ENCODE results near the gene RBPMS2. TPM values are rescaled to one million over a fixed set of nuclear protein-coding genes. Genes with fewer than 3 reads are reported as not detected.
"Not testable (repeated sequence)": the region's sequence is repeated elsewhere in the genome, so short reads cannot be mapped to it uniquely, and the experiment has no call there.

The RBPMS2 gene
- total RNA-seq = 0.09 TPM in 2 replicates

- Mint-ChIP-seq H3K4me3 (ENCODE audit: low read depth) (peak within 1 kb of the TSS; percentile 68), H3K36me3 (ENCODE audit: low read depth) (no peaks in the 10 kb centered on the region), H3K4me1 (ENCODE audit: low read depth) (no peaks in the 10 kb centered on the region), H3K27me3 (ENCODE audit: low read depth) (peaks cover 68% of the 10 kb centered on the region), H3K9me3 (no peaks in the 10 kb centered on the region), H3K27ac (no peak within 1 kb of the TSS)
- no peak for DNase-seq (ENCODE audit: low spot score)
- intact Hi-C loops (cut with micrococcal nuclease) = no loop called here
Measured at GRCh38 chr15:64775551-64776401, at the start of gene RBPMS2. RBPMS2 (minus strand) TSS chr15:64775589; CDS start chr15:64775319, 270 bp downstream.

- Mint-ChIP-seq H3K9me3 (no peaks in the 10 kb centered on the region), H3K36me3 (ENCODE audit: low read depth) (peaks cover 22% of the 10 kb centered on the region), H3K4me3 (ENCODE audit: low read depth) (peak overlapping the region; percentile 94), H3K27ac (peak overlapping the region; percentile 88), H3K27me3 (ENCODE audit: low read depth) (no peaks in the 10 kb centered on the region), H3K4me1 (ENCODE audit: low read depth) (peaks cover 32% of the 10 kb centered on the region)
- no peak for DNase-seq (ENCODE audit: low spot score)
- intact Hi-C loops (cut with micrococcal nuclease) = loop anchor here (1.0 to 10.0 kb wide), 4 partner anchors 10 to 480 kb away; partner anchors contain the start of genes PLEKHO2 and RNU5B-1
Measured at GRCh38 chr15:64824929-64825430, 49.6 kb upstream of the RBPMS2 start.

- peaks cover 3% of the 10 kb centered on the region for H3K4me1 Mint-ChIP-seq (ENCODE audit: low read depth)
- intact Hi-C loops (cut with micrococcal nuclease) = no loop called here
- no peaks in the 10 kb centered on the region for H3K9me3 Mint-ChIP-seq
- H3K4me3 Mint-ChIP-seq (ENCODE audit: low read depth) = no peak overlapping the region
- H3K27me3 Mint-ChIP-seq (ENCODE audit: low read depth) = no peaks in the 10 kb centered on the region
- no peak for DNase-seq (ENCODE audit: low spot score)
- peaks cover 33% of the 10 kb centered on the region for H3K36me3 Mint-ChIP-seq (ENCODE audit: low read depth)
- H3K27ac Mint-ChIP-seq = no peak overlapping the region
Measured at GRCh38 chr15:64816452-64816851, 41.1 kb upstream of the RBPMS2 start.

GRCh38 chr15:64814965-64815364, 39.6 kb upstream of the RBPMS2 start:
- H3K9me3 Mint-ChIP-seq; intact Hi-C loops (cut with micrococcal nuclease); H3K27ac Mint-ChIP-seq; H3K4me3 Mint-ChIP-seq (ENCODE audit: low read depth); H3K4me1 Mint-ChIP-seq (ENCODE audit: low read depth); H3K27me3 Mint-ChIP-seq (ENCODE audit: low read depth); DNase-seq (ENCODE audit: low spot score): not testable (repeated sequence)
- peaks cover 20% of the 10 kb centered on the region for H3K36me3 Mint-ChIP-seq (ENCODE audit: low read depth)

GRCh38 chr15:64814283-64814682, 38.9 kb upstream of the RBPMS2 start:
- H3K27ac Mint-ChIP-seq; DNase-seq (ENCODE audit: low spot score); H3K4me1 Mint-ChIP-seq (ENCODE audit: low read depth); H3K4me3 Mint-ChIP-seq (ENCODE audit: low read depth); H3K27me3 Mint-ChIP-seq (ENCODE audit: low read depth); intact Hi-C loops (cut with micrococcal nuclease); H3K9me3 Mint-ChIP-seq: not testable (repeated sequence)
- H3K36me3 Mint-ChIP-seq (ENCODE audit: low read depth) = peaks cover 14% of the 10 kb centered on the region

GRCh38 chr15:64813075-64813474, 37.7 kb upstream of the RBPMS2 start:
- peaks cover 7% of the 10 kb centered on the region for H3K27me3 Mint-ChIP-seq (ENCODE audit: low read depth)
- intact Hi-C loops (cut with micrococcal nuclease) = no loop called here
- no peak overlapping the region for H3K27ac Mint-ChIP-seq
- peaks cover 7% of the 10 kb centered on the region for H3K36me3 Mint-ChIP-seq (ENCODE audit: low read depth)
- H3K4me3 Mint-ChIP-seq (ENCODE audit: low read depth) = no peak overlapping the region
- no peaks in the 10 kb centered on the region for H3K9me3 Mint-ChIP-seq
- H3K4me1 Mint-ChIP-seq (ENCODE audit: low read depth) = peaks cover 3% of the 10 kb centered on the region
- no peak for DNase-seq (ENCODE audit: low spot score)

- no peak overlapping the region for H3K27ac Mint-ChIP-seq
- DNase-seq (ENCODE audit: low spot score) = no peak
- H3K36me3 Mint-ChIP-seq (ENCODE audit: low read depth) = no peaks in the 10 kb centered on the region
- no peak overlapping the region for H3K4me3 Mint-ChIP-seq (ENCODE audit: low read depth)
- intact Hi-C loops (cut with micrococcal nuclease) = loop anchor here (1.0 kb wide), 1 partner anchor 79 kb away; no protein-coding TSS in a partner anchor
- peaks cover 9% of the 10 kb centered on the region for H3K27me3 Mint-ChIP-seq (ENCODE audit: low read depth)
- H3K4me1 Mint-ChIP-seq (ENCODE audit: low read depth) = peaks cover 3% of the 10 kb centered on the region
- H3K9me3 Mint-ChIP-seq = no peaks in the 10 kb centered on the region
Measured at GRCh38 chr15:64810497-64811326, 35.3 kb upstream of the RBPMS2 start.

GRCh38 chr15:64809649-64810496, 34.5 kb upstream of the RBPMS2 start:
- intact Hi-C loops (cut with micrococcal nuclease) = loop anchor here (1.0 kb wide), 1 partner anchor 79 kb away; no protein-coding TSS in a partner anchor
- H3K27me3 Mint-ChIP-seq (ENCODE audit: low read depth) = peaks cover 9% of the 10 kb centered on the region
- no peak overlapping the region for H3K4me3 Mint-ChIP-seq (ENCODE audit: low read depth)
- H3K36me3 Mint-ChIP-seq (ENCODE audit: low read depth) = no peaks in the 10 kb centered on the region
- H3K9me3 Mint-ChIP-seq = no peaks in the 10 kb centered on the region
- peaks cover 3% of the 10 kb centered on the region for H3K4me1 Mint-ChIP-seq (ENCODE audit: low read depth)
- no peak overlapping the region for H3K27ac Mint-ChIP-seq
- peak; percentile 50 for DNase-seq (ENCODE audit: low spot score)

GRCh38 chr15:64808785-64809453, 33.5 kb upstream of the RBPMS2 start:
- H3K4me1 Mint-ChIP-seq (ENCODE audit: low read depth) = no peaks in the 10 kb centered on the region
- peaks cover 12% of the 10 kb centered on the region for H3K27me3 Mint-ChIP-seq (ENCODE audit: low read depth)
- no peaks in the 10 kb centered on the region for H3K9me3 Mint-ChIP-seq
- no peaks in the 10 kb centered on the region for H3K36me3 Mint-ChIP-seq (ENCODE audit: low read depth)
- intact Hi-C loops (cut with micrococcal nuclease) = no loop called here
- no peak overlapping the region for H3K4me3 Mint-ChIP-seq (ENCODE audit: low read depth)
- H3K27ac Mint-ChIP-seq = no peak overlapping the region
- DNase-seq (ENCODE audit: low spot score) = no peak

- H3K4me3 Mint-ChIP-seq (ENCODE audit: low read depth) = no peak overlapping the region
- H3K36me3 Mint-ChIP-seq (ENCODE audit: low read depth) = no peaks in the 10 kb centered on the region
- no peaks in the 10 kb centered on the region for H3K9me3 Mint-ChIP-seq
- peaks cover 12% of the 10 kb centered on the region for H3K27me3 Mint-ChIP-seq (ENCODE audit: low read depth)
- H3K4me1 Mint-ChIP-seq (ENCODE audit: low read depth) = no peaks in the 10 kb centered on the region
- H3K27ac Mint-ChIP-seq = no peak overlapping the region
- intact Hi-C loops (cut with micrococcal nuclease) = no loop called here
- DNase-seq (ENCODE audit: low spot score) = no peak
Measured at GRCh38 chr15:64807751-64808222, 32.4 kb upstream of the RBPMS2 start.

- peaks cover 12% of the 10 kb centered on the region for H3K27me3 Mint-ChIP-seq (ENCODE audit: low read depth)
- intact Hi-C loops (cut with micrococcal nuclease) = no loop called here
Measured at GRCh38 chr15:64807051-64807749, 31.8 kb upstream of the RBPMS2 start.

More at GRCh38 chr15:64807051-64807749, 31.8 kb upstream of the RBPMS2 start:
- Mint-ChIP-seq H3K36me3 (ENCODE audit: low read depth) (no peaks in the 10 kb centered on the region), H3K9me3 (no peaks in the 10 kb centered on the region), H3K27ac (no peak overlapping the region), H3K4me3 (ENCODE audit: low read depth) (no peak overlapping the region), H3K4me1 (ENCODE audit: low read depth) (no peaks in the 10 kb centered on the region)
- DNase-seq (ENCODE audit: low spot score) = no peak

Data from activated T-helper 2 cell treated with anti-CD3 and anti-CD28 coated beads, Interferon-gamma antibody, Interleukin-2, Interleukin-4, amounts not matched to agents 10 μg/mL and 5 μg/mL and 100 μg/mL, durations not matched to agents 14 hours and 24 hours and 36 hours (primary cell).